ENCODE measurements around the gene NEK5.
"Not testable (repeated sequence)": the region's sequence is repeated elsewhere in the genome, so short reads cannot be mapped to it uniquely, and the experiment has no call there.

NEK5 gene

DNA sequence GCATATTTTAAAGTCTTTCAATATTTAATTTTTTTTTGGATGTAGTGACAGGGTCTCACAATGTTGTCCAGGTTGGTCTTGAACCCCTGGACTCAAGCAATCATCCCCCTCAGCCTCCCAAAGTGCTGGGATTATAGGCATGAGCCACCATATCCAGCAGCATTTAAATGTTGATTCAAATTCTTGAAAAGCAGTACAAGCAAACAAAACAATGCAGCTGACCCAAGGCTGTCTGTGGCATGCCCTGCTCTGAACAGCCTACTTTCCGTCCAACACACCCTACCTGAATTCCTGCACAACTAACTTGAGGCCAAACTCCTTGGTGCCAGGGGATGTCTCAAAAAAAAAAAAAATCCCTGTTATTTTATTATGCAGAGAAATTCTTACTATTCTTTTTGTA lies 23.0 kb downstream of the NEK5 start:
- 0 out of 2 replicates have a peak, but pooled peaks cover 3% of the 10 kb centered on the region for H3K27me3 ChIP-seq
- TF ChIP-seq, protein P1, sequence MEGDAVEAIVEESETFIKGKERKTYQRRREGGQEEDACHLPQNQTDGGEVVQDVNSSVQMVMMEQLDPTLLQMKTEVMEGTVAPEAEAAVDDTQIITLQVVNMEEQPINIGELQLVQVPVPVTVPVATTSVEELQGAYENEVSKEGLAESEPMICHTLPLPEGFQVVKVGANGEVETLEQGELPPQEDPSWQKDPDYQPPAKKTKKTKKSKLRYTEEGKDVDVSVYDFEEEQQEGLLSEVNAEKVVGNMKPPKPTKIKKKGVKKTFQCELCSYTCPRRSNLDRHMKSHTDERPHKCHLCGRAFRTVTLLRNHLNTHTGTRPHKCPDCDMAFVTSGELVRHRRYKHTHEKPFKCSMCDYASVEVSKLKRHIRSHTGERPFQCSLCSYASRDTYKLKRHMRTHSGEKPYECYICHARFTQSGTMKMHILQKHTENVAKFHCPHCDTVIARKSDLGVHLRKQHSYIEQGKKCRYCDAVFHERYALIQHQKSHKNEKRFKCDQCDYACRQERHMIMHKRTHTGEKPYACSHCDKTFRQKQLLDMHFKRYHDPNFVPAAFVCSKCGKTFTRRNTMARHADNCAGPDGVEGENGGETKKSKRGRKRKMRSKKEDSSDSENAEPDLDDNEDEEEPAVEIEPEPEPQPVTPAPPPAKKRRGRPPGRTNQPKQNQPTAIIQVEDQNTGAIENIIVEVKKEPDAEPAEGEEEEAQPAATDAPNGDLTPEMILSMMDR (IDR thresholded peaks at IDR 0.05; ENCODE audit: low read depth, low read length), result no peak
- H3K36me3 ChIP-seq, result no peaks in the 10 kb centered on the region
- no peaks in the 10 kb centered on the region for H3K4me1 ChIP-seq
- no peak for DNase-seq
- H3K9me3 ChIP-seq, result no peaks in the 10 kb centered on the region
- no peak overlapping the region for H3K4me3 ChIP-seq (ENCODE audit: low read depth, low read length)

DNA sequence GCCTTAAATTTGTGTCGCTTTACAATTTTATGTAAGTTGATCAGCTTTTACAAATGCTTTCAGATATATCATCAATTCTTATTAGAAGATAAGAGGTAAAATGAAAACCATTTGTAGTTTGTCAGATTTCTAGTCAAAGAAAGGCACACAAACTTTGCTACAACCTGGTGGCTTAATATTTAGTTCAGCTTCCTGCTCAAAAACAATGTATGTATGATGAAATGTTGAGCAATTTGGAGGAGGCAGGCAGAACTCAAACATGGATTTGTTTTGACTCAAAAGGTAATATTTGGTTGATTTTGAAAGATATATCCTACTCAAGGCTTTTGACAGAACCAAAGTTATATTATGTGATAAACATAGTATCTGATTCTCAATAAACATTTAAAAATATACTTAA lies 24.2 kb downstream of the NEK5 start:
- TF ChIP-seq, protein P1 (IDR thresholded peaks at IDR 0.05; ENCODE audit: low read depth, low read length), result no peak
- Histone ChIP-seq H3K9me3 (no peaks in the 10 kb centered on the region), H3K36me3 (no peaks in the 10 kb centered on the region), H3K4me1 (no peaks in the 10 kb centered on the region), H3K27me3 (0 out of 2 replicates have a peak, but pooled peaks cover 3% of the 10 kb centered on the region), H3K4me3 (ENCODE audit: low read depth, low read length) (no peak overlapping the region)
- DNase-seq, result no peak

DNA sequence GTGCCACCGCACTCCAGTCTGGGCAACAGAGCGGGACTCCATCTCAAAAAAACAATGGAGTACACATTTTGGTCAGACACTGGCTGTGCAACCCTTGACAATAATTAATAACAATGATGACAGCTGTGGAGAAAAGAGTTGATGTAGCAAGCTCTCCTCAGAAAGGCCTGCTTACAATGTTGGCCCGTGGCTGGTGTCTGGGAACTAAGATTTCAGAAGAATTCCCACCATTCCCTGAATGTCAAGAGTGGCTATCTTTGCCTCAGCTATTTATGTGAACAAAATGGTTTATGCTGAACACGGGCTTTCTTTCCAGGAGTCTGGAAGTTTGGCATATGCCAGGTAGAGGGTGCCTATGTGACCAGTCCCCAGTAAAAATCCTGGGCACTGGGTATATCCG lies 25.5 kb downstream of the NEK5 start:
- Histone ChIP-seq H3K4me1 (no peaks in the 10 kb centered on the region), H3K9me3 (no peaks in the 10 kb centered on the region), H3K27me3 (0 out of 2 replicates have a peak, but pooled peaks cover 3% of the 10 kb centered on the region), H3K36me3 (no peaks in the 10 kb centered on the region), H3K4me3 (ENCODE audit: low read depth, low read length) (no peak overlapping the region)
- TF ChIP-seq, protein P1 (IDR thresholded peaks at IDR 0.05; ENCODE audit: low read depth, low read length), result no peak
- DNase-seq, result no peak

DNA sequence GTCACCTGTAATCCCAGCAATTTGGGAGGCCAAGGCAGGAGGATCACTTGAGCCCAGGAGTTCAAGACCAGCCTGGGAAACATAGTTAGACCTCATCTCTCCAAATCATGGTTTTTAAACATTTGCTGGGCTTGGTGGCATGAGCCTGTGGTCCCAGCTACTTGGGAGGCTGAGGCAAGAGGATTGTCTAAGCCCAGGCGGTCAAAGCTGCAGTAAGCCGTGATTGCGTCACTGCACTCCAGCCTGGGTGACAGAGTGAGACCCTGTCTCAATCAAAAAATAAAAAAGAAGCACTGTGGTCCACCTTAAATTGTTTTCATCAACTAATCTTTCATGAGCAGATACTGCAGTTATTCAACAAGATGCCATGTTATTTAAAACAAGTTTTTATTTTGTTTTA lies 26.4 kb downstream of the NEK5 start:
- H3K27me3 ChIP-seq; H3K9me3 ChIP-seq; H3K4me1 ChIP-seq; DNase-seq; H3K4me3 ChIP-seq (ENCODE audit: low read depth, low read length); H3K36me3 ChIP-seq: not testable (repeated sequence)

DNA sequence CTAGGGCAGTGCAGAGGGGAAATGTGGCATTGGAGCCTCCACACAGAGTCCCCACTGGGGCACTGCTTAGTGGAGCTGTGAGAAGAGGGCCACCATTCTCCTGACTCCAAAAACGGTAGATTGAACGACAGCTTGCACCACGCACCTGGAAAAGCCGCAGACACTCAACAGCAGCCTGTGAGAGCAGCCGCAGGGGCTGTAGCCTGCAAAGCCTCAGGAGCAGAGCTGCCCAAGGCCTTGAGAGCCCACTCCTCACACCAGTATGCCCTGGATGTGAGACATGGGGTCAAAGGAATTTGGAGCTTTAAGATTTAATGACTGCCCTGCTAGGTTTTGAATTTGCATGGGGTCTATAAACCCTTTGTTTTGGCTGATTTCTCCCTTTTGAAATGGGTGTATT lies 31.7 kb downstream of the NEK5 start:
- no peaks in the 10 kb centered on the region for H3K9me3 ChIP-seq
- H3K36me3 ChIP-seq, result no peaks in the 10 kb centered on the region
- TF ChIP-seq, protein P1 (IDR thresholded peaks at IDR 0.05; ENCODE audit: low read depth, low read length), result no peak
- no peaks in the 10 kb centered on the region for H3K27me3 ChIP-seq
- no peak for DNase-seq
- H3K4me1 ChIP-seq, result no peaks in the 10 kb centered on the region
- no peak overlapping the region for H3K4me3 ChIP-seq (ENCODE audit: low read depth, low read length)

DNA sequence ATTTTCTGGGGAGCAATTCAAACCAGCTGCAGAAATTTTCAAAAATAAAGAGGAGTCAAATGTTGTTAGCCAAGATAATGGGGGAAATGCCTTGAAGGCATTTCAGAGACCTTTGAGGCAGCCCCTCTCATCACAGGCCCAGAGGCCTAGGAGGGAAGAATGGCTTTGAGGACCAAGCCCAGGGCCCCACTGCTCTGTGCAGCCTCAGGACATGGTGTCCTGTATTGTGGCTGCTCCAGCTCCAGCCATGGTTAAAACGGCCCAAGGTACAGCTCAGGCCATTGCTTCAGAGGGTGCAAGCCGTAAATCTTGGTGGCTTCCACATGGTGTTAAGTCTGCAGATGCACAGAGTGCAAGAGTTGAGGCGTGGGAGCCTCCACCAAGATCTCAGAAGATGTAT lies 32.1 kb downstream of the NEK5 start:
- no peak for DNase-seq
- Histone ChIP-seq H3K4me3 (ENCODE audit: low read depth, low read length) (no peak overlapping the region), H3K4me1 (no peaks in the 10 kb centered on the region), H3K9me3 (no peaks in the 10 kb centered on the region), H3K27me3 (no peaks in the 10 kb centered on the region), H3K36me3 (no peaks in the 10 kb centered on the region)
- TF ChIP-seq, protein P1 (IDR thresholded peaks at IDR 0.05; ENCODE audit: low read depth, low read length), result no peak

DNA sequence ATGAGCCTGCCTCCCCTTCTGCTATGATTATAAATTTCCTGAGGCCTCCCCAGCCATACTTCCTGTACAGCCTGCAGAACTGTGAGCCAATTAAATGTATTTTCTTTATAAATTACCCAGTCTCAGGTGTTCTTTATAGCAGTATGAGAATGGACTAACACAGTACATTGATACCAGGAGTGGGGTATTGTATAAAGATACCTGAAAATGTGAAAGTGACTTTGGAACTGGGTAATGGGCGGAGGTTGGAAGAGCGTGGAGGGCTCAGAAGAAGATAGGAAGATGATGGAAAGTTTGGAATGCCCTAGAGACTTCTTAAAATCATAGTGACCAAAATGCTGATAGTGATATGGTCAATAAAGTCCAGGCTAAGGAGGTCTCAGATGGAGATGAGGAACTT lies 32.8 kb downstream of the NEK5 start:
- Histone ChIP-seq H3K27me3 (no peaks in the 10 kb centered on the region), H3K9me3 (no peaks in the 10 kb centered on the region), H3K4me1 (no peaks in the 10 kb centered on the region), H3K4me3 (ENCODE audit: low read depth, low read length) (no peak overlapping the region), H3K36me3 (no peaks in the 10 kb centered on the region)
- DNase-seq, result no peak
- TF ChIP-seq, protein P1 (IDR thresholded peaks at IDR 0.05; ENCODE audit: low read depth, low read length), result no peak

Measured in BE2C (cell line).